GM12878 (cell line): Measurements from ENCODE around the gene LEFTY1. TPM values are rescaled to one million over a fixed set of nuclear protein-coding genes. Genes with fewer than 3 reads are reported as not detected.

Experiments used
- ATAC-seq: fragments of 200-7000 bp; cut with Tn5 transposase; 3 replicates; pipeline ENCODE4 v1.9.1; 2020; ENCODE audit warnings: mild to moderate bottlenecking, moderate library complexity
- BruUV-seq: library from RNA; stranded (reverse); fragments of 400-500 nt; replicated peaks from 2 replicates; lab custom pipeline; 2021; lab: Mats Ljungman, UMichigan
- CTCF ChIA-PET: fragments of 300-600 bp; sonication (Branson Sonifier 250); formaldehyde crosslinking; extraction: SDS; loops from one replicate; lab custom pipeline; 2021; ENCODE audit warnings: inconsistent platforms; lab: Yijun Ruan, JAX
- POLR2A ChIA-PET: fragments of 350-600 bp; formaldehyde crosslinking; extraction: SDS; loops from one replicate; lab custom pipeline; 2021; ENCODE audit warnings: inconsistent platforms; lab: Charles Lee
- RAD21 ChIA-PET: fragments of 300-600 bp; sonication (Branson Sonifier 250); formaldehyde crosslinking; loops from one replicate; lab custom pipeline; 2023; ENCODE audit warnings: antibody characterized with exemption; ENCODE audit not compliant: unreplicated experiment; lab: Charles Lee
- SMC1A ChIA-PET: fragments of 300-600 bp; sonication (Branson Sonifier 250); formaldehyde crosslinking; loops from one replicate; lab custom pipeline; 2023; ENCODE audit not compliant: unreplicated experiment, uncharacterized antibody; lab: Charles Lee
- DNase-seq: peaks from one replicate; pipeline ENCODE4 v3.0.0-alpha.2; 2011; ENCODE audit warnings: low read depth, low spot score
- FAIRE-seq: peaks from 3 replicates; lab custom pipeline; 2011; peaks lifted over from hg19 to GRCh38; lab: Jason Lieb, UNC
- H2AFZ ChIP-seq: 2 replicates; pipeline ENCODE4 v1.6.0; 2011; ENCODE audit warnings: low read depth, low read length, control low read depth; ENCODE audit not compliant: control insufficient read depth
- H3K27ac ChIP-seq: 2 replicates; pipeline ENCODE4 v1.5.1; 2011; ENCODE audit warnings: control low read depth; ENCODE audit not compliant: control insufficient read depth, insufficient read depth
- H3K27me3 ChIP-seq, 2 experiments: replicated peaks in 1 of 2; 2 replicates each; pipeline versions ENCODE4 v1.6.0 to v1.6.1; 2011; ENCODE audit warnings: low read length in 1 of 2; ENCODE audit not compliant: control insufficient read depth in 2 of 2, insufficient read depth in 2 of 2
- H3K36me3 ChIP-seq, 2 experiments: 2 replicates each; pipeline ENCODE4 v1.5.1; 2011; ENCODE audit warnings: low read length in 1 of 2; ENCODE audit not compliant: control insufficient read depth in 2 of 2, insufficient read depth in 2 of 2
- H3K4me1 ChIP-seq: 2 replicates; pipeline ENCODE4 v1.6.1; 2011; ENCODE audit warnings: mild to moderate bottlenecking, low read length, moderate library complexity, mixed read lengths; ENCODE audit not compliant: control insufficient read depth, insufficient read depth
- H3K4me2 ChIP-seq: 2 replicates; pipeline ENCODE4 v1.6.0; 2011; ENCODE audit warnings: control low read depth; ENCODE audit not compliant: control insufficient read depth, insufficient read depth
- H3K4me3 ChIP-seq: fragments of 200-600 bp; sonication (generic); 2 replicates; pipeline ENCODE4 v1.5.1; 2016
- H3K79me2 ChIP-seq: 2 replicates; pipeline ENCODE4 v1.6.0; 2011; ENCODE audit warnings: low read length; ENCODE audit not compliant: control insufficient read depth, insufficient read depth
- H3K9ac ChIP-seq: 2 replicates; pipeline ENCODE4 v1.8.0; 2011; ENCODE audit warnings: low read length, control low read depth, mixed read lengths; ENCODE audit not compliant: control insufficient read depth, insufficient read depth
- H3K9me3 ChIP-seq: replicated peaks from 3 replicates; pipeline ENCODE4 v1.5.1; 2011; ENCODE audit warnings: mild to moderate bottlenecking, low read length; ENCODE audit not compliant: control insufficient read depth, insufficient read depth
- H4K20me1 ChIP-seq: 2 replicates; pipeline ENCODE4 v1.6.0; 2011; ENCODE audit not compliant: control insufficient read depth, insufficient read depth
- BACH1 ChIP-seq: fragments of 450-650 bp; IDR thresholded peaks from 2 replicates; pipeline ENCODE4 v1.6.1; 2017; ENCODE audit warnings: mild to moderate bottlenecking, borderline replicate concordance
- E4F1 ChIP-seq: fragments of 450-650 bp; IDR thresholded peaks from 2 replicates; pipeline ENCODE4 v1.6.1; 2018; ENCODE audit warnings: borderline replicate concordance, mild to moderate bottlenecking; ENCODE audit not compliant: partially characterized antibody
- EGR1 ChIP-seq, 2 experiments: IDR thresholded peaks; 1 replicate in 1 of 2; 2 replicates in 1 of 2; pipeline ENCODE4 v1.6.1; 2011 to 2012; ENCODE audit warnings: low read depth in 2 of 2, low read length in 2 of 2, borderline replicate concordance in 1 of 2, mild to moderate bottlenecking in 1 of 2, moderate library complexity in 1 of 2
- EZH2 ChIP-seq: IDR thresholded peaks from 2 replicates; pipeline ENCODE4 v1.6.1; 2012; ENCODE audit warnings: low read depth, mild to moderate bottlenecking, control low read depth, inconsistent platforms, low read length, borderline replicate concordance; ENCODE audit not compliant: control insufficient read depth
- POLR2AphosphoS5 ChIP-seq: IDR thresholded peaks from 2 replicates; pipeline ENCODE4 v1.6.1; 2011; ENCODE audit warnings: mild to moderate bottlenecking, low read length, inconsistent platforms
- RCOR1 ChIP-seq: conservative IDR thresholded peaks from 2 replicates; pipeline ENCODE4 v1.6.1; 2012; ENCODE audit warnings: low read depth, low read length, improper control_type of control experiment
- SIN3A ChIP-seq: IDR thresholded peaks from 2 replicates; pipeline ENCODE4 v1.6.1; 2012; ENCODE audit warnings: low read depth, low read length, improper control_type of control experiment
- TCF12 ChIP-seq: IDR thresholded peaks from 2 replicates; pipeline ENCODE4 v1.6.1; 2011; ENCODE audit warnings: low read depth, mild to moderate bottlenecking, low read length
- YY1 ChIP-seq: IDR thresholded peaks from 2 replicates; pipeline ENCODE4 v1.6.1; 2011; ENCODE audit warnings: low read depth, mild to moderate bottlenecking, low read length
- ZNF274 ChIP-seq: IDR thresholded peaks from one replicate; pipeline ENCODE4 v1.8.0; 2011; ENCODE audit not compliant: insufficient read length, insufficient read depth
- WGBS: methylation state at CpG from one replicate; pipeline ENCODE4 v1.1.6; 2016; ENCODE audit warnings: low lambda C conversion rate; ENCODE audit not compliant: insufficient replicate concordance, insufficient coverage; ENCODE audit errors: missing lambda C conversion rate; 5-methylcytosine and 5-hydroxymethylcytosine counted together
- in situ Hi-C: fragments of 300-500 bp; cut with MboI; formaldehyde crosslinking; loops from 9 replicates; pipeline ENCODE4 v1.14.3; 2018; ENCODE audit warnings: mixed read lengths
- intact Hi-C: fragments of 100-400 bp; cut with micrococcal nuclease; formaldehyde crosslinking; loops from one replicate; pipeline ENCODE4 v1.14.2; 2022; ENCODE audit not compliant: unreplicated experiment
- polyA plus RNA-seq, 11 experiments: library from polyadenylated mRNA; depleted of rRNA in 4 of 11; unstranded in 6 of 11; stranded (reverse) in 5 of 11; fragments of >200 nt; fragmentation: Nextera tagmentation in 4 of 11; fragmentation: Illumina TruSeq in 1 of 11; extraction: Ambion mirVana in 4 of 11; extraction: Trizol in 1 of 11; gene quantifications; 1 replicate in 1 of 11; 2 replicates in 10 of 11; pipeline versions ENCODE4 v1.2.1 to v1.2.3, GENCODE V29; 2011 to 2016; ENCODE audit warnings: inconsistent platforms in 2 of 11, missing spikeins in 2 of 11, low read depth in 1 of 11
- total RNA-seq, 4 experiments: library from RNA; depleted of rRNA in 3 of 4; stranded (reverse); fragments of >200 nt in 3 of 4; fragmentation: Illumina TruSeq in 1 of 4; extraction: Trizol in 1 of 4; gene quantifications; 2 replicates each; pipeline versions ENCODE4 v1.2.1 to v1.2.3, GENCODE V29; 2013 to 2021
- TF ChIP-seq, protein P1 (sequence below): fragments of 450-650 bp; IDR thresholded peaks from 2 replicates; pipeline ENCODE4 v1.6.1; 2017; ENCODE audit warnings: borderline replicate concordance
- TF ChIP-seq, protein P2 (sequence below): IDR thresholded peaks from 2 replicates; pipeline ENCODE4 v1.6.1; 2012; ENCODE audit warnings: mild to moderate bottlenecking, low read depth, low read length
- TF ChIP-seq, protein P3 (sequence below): IDR thresholded peaks from 2 replicates; pipeline ENCODE4 v1.6.1; 2011; ENCODE audit warnings: borderline replicate concordance, low read depth, mild to moderate bottlenecking, moderate library complexity, low read length; ENCODE audit not compliant: insufficient read depth, poor library complexity, severe bottlenecking
- TF ChIP-seq, protein P4 (sequence below): IDR thresholded peaks from 2 replicates; pipeline ENCODE4 v1.6.1; 2011; ENCODE audit warnings: mild to moderate bottlenecking, low read depth, low read length, moderate library complexity; ENCODE audit not compliant: insufficient replicate concordance

LEFTY1 gene
- total and polyA plus RNA-seq, 10 of the 15 experiments (the other 5 are each of a cell fraction or from before 2014, with no cell fraction given) = 0.06 TPM; not detected in 8

DNA sequence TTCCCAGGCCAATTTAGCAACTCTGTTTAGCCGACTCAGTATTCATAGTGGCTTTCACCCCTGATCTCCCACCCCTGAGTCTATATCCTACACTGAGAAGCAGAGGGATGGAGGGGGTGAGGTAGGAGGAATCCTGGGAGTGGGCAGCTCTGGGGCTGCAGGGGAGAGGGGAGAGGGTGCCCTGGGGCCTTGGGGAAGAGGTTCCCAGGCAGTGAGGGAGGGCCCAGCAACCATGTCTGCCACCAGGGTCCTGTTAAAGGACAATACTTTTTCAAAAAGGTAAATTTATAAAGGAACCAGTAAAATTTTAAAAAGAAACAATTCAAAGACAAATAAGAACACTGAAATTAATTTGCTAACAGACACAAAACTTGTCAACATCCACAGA lies 48.7 kb downstream of the LEFTY1 start:
- 88% methylated on average over 1 of the region's 1 CpG for WGBS
- ChIA-PET POLR2A (no interaction called here), SMC1A (no interaction called here), CTCF (no interaction called here), RAD21 (interaction anchor here (1.0 kb wide), 1 partner anchor 58 kb away, joined by 3 read pairs; no protein-coding TSS in a partner anchor)
- Histone ChIP-seq H3K9me3 (no peaks in the 10 kb centered on the region), H3K4me3 (no peak overlapping the region), H3K79me2 (no peaks in the 10 kb centered on the region), H3K4me2 (no peak overlapping the region), H3K9ac (no peak overlapping the region), H2AFZ (no peak overlapping the region), H4K20me1 (no peaks in the 10 kb centered on the region), H3K27ac (no peak overlapping the region), H3K36me3 (no peaks in the 10 kb centered on the region), H3K4me1 (no peaks in the 10 kb centered on the region), H3K27me3 (no peaks in the 10 kb centered on the region)
- intact Hi-C loops (loop anchor here (10.0 kb wide), 2 partner anchors 285 to 365 kb away; no protein-coding TSS in a partner anchor), in situ Hi-C loops (no loop called here)
- no TSS peak for BruUV-seq
- ATAC-seq (no peak), DNase-seq (no peak), FAIRE-seq (no peak)
- TF ChIP-seq, protein P1, sequence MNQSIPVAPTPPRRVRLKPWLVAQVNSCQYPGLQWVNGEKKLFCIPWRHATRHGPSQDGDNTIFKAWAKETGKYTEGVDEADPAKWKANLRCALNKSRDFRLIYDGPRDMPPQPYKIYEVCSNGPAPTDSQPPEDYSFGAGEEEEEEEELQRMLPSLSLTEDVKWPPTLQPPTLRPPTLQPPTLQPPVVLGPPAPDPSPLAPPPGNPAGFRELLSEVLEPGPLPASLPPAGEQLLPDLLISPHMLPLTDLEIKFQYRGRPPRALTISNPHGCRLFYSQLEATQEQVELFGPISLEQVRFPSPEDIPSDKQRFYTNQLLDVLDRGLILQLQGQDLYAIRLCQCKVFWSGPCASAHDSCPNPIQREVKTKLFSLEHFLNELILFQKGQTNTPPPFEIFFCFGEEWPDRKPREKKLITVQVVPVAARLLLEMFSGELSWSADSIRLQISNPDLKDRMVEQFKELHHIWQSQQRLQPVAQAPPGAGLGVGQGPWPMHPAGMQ = no peak
- TF ChIP-seq EZH2 (no peak), TCF12 (no peak), SIN3A (no peak), EGR1 (IDR thresholded peaks at IDR 0.05; ENCODE audit: borderline replicate concordance in 1 of 2, low read depth in 2 of 2, low read length in 2 of 2) (no peak), E4F1 (no peak), RCOR1 (no peak), YY1 (no peak), ZNF274 (no peak), POLR2AphosphoS5 (no peak), BACH1 (no peak)
- TF ChIP-seq, protein P2, sequence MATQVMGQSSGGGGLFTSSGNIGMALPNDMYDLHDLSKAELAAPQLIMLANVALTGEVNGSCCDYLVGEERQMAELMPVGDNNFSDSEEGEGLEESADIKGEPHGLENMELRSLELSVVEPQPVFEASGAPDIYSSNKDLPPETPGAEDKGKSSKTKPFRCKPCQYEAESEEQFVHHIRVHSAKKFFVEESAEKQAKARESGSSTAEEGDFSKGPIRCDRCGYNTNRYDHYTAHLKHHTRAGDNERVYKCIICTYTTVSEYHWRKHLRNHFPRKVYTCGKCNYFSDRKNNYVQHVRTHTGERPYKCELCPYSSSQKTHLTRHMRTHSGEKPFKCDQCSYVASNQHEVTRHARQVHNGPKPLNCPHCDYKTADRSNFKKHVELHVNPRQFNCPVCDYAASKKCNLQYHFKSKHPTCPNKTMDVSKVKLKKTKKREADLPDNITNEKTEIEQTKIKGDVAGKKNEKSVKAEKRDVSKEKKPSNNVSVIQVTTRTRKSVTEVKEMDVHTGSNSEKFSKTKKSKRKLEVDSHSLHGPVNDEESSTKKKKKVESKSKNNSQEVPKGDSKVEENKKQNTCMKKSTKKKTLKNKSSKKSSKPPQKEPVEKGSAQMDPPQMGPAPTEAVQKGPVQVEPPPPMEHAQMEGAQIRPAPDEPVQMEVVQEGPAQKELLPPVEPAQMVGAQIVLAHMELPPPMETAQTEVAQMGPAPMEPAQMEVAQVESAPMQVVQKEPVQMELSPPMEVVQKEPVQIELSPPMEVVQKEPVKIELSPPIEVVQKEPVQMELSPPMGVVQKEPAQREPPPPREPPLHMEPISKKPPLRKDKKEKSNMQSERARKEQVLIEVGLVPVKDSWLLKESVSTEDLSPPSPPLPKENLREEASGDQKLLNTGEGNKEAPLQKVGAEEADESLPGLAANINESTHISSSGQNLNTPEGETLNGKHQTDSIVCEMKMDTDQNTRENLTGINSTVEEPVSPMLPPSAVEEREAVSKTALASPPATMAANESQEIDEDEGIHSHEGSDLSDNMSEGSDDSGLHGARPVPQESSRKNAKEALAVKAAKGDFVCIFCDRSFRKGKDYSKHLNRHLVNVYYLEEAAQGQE = no peak
- TF ChIP-seq, protein P3, sequence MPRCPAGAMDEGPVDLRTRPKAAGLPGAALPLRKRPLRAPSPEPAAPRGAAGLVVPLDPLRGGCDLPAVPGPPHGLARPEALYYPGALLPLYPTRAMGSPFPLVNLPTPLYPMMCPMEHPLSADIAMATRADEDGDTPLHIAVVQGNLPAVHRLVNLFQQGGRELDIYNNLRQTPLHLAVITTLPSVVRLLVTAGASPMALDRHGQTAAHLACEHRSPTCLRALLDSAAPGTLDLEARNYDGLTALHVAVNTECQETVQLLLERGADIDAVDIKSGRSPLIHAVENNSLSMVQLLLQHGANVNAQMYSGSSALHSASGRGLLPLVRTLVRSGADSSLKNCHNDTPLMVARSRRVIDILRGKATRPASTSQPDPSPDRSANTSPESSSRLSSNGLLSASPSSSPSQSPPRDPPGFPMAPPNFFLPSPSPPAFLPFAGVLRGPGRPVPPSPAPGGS = no peak
- TF ChIP-seq, protein P4, sequence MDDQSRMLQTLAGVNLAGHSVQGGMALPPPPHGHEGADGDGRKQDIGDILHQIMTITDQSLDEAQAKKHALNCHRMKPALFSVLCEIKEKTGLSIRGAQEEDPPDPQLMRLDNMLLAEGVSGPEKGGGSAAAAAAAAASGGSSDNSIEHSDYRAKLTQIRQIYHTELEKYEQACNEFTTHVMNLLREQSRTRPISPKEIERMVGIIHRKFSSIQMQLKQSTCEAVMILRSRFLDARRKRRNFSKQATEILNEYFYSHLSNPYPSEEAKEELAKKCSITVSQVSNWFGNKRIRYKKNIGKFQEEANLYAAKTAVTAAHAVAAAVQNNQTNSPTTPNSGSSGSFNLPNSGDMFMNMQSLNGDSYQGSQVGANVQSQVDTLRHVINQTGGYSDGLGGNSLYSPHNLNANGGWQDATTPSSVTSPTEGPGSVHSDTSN = no peak
